DND-41 (cell line): ENCODE results near the gene CAMLG.
"Not testable (repeated sequence)": the region's sequence is repeated elsewhere in the genome, so short reads cannot be mapped to it uniquely, and the experiment has no call there.

Experiments used
- ATAC-seq: fragments of 200-7000 bp; cut with Tn5 transposase; 3 replicates; pipeline ENCODE4 v1.9.1; 2021; ENCODE audit warnings: low read depth; ENCODE audit not compliant: insufficient read depth
- DNase-seq: peaks from one replicate; pipeline ENCODE4 v3.0.0-alpha.2; 2020
- H2AFZ ChIP-seq: 2 replicates; pipeline ENCODE4 v1.6.0; 2012; ENCODE audit warnings: low read depth, low read length
- H3K27ac ChIP-seq: 2 replicates; pipeline ENCODE4 v1.5.1; 2012; ENCODE audit warnings: low read length, inconsistent platforms
- H3K27me3 ChIP-seq: fragments of 200-600 bp; sonication (generic); 2 replicates; pipeline ENCODE4 v1.6.0; 2012; ENCODE audit warnings: low read length, mild to moderate bottlenecking, inconsistent platforms; ENCODE audit not compliant: insufficient read depth, poor library complexity
- H3K36me3 ChIP-seq: 2 replicates; pipeline ENCODE4 v1.5.1; 2012; ENCODE audit warnings: low read length, inconsistent platforms; ENCODE audit not compliant: insufficient read depth
- H3K4me1 ChIP-seq: 2 replicates; pipeline ENCODE4 v1.5.1; 2012; ENCODE audit warnings: mild to moderate bottlenecking, low read length; ENCODE audit not compliant: insufficient read depth
- H3K4me2 ChIP-seq: 2 replicates; pipeline ENCODE4 v1.6.0; 2012; ENCODE audit warnings: mild to moderate bottlenecking, moderate library complexity, low read length, inconsistent platforms; ENCODE audit not compliant: insufficient read depth
- H3K4me3 ChIP-seq, 2 experiments: fragments of 200-600 bp in 1 of 2; shearing (Covaris generic) in 1 of 2; 2 replicates each; pipeline ENCODE4 v1.5.1; 2012 to 2016; ENCODE audit warnings: inconsistent platforms in 2 of 2, low read length in 2 of 2, mild to moderate bottlenecking in 2 of 2, low read depth in 1 of 2, moderate library complexity in 1 of 2
- H3K79me2 ChIP-seq: 2 replicates; pipeline ENCODE4 v1.6.0; 2012; ENCODE audit warnings: low read length, inconsistent platforms; ENCODE audit not compliant: insufficient read depth
- H3K9ac ChIP-seq: 2 replicates; pipeline ENCODE4 v1.6.0; 2012; ENCODE audit warnings: low read depth, mild to moderate bottlenecking, inconsistent platforms, low read length, moderate library complexity
- H3K9me3 ChIP-seq: 2 replicates; pipeline ENCODE4 v1.5.1; 2012; ENCODE audit warnings: low read length, moderate library complexity, mild to moderate bottlenecking, inconsistent platforms; ENCODE audit not compliant: insufficient read depth, severe bottlenecking
- H4K20me1 ChIP-seq: 2 replicates; pipeline ENCODE4 v1.6.0; 2012; ENCODE audit warnings: low read length; ENCODE audit not compliant: insufficient read depth
- CTCF ChIP-seq: IDR thresholded peaks from 2 replicates; pipeline ENCODE4 v1.5.1; 2012; ENCODE audit warnings: borderline replicate concordance, low read length, moderate library complexity, mild to moderate bottlenecking; ENCODE audit not compliant: poor library complexity, severe bottlenecking; ENCODE audit errors: extremely low read depth
- EZH2 ChIP-seq: IDR thresholded peaks from 3 replicates; pipeline ENCODE4 v1.6.1; 2012; ENCODE audit warnings: borderline replicate concordance, low read depth, mild to moderate bottlenecking, moderate library complexity, low read length, inconsistent platforms; ENCODE audit not compliant: severe bottlenecking

Gene CAMLG

GRCh38 chr5:134714120-134714519, 24.2 kb upstream of the CAMLG start:
- DNase-seq = no peak

GRCh38 chr5:134714541-134714940, 23.8 kb upstream of the CAMLG start:
- Histone ChIP-seq H3K9me3 (no peaks in the 10 kb centered on the region), H3K9ac (no peak overlapping the region), H3K36me3 (peaks cover 59% of the 10 kb centered on the region), H3K4me2 (no peak overlapping the region), H3K4me1 (no peaks in the 10 kb centered on the region), H2AFZ (no peak overlapping the region), H3K27ac (no peak overlapping the region), H3K79me2 (no peaks in the 10 kb centered on the region), H4K20me1 (no peaks in the 10 kb centered on the region), H3K4me3 (no peak overlapping the region), H3K27me3 (no peaks in the 10 kb centered on the region)
- TF ChIP-seq EZH2 (no peak), CTCF (no peak)
- no peak for DNase-seq
- no peak for ATAC-seq

More at GRCh38 chr5:134714120-134714519, 24.2 kb upstream of the CAMLG start:
- Histone ChIP-seq H3K9me3 (no peaks in the 10 kb centered on the region), H3K4me1 (no peaks in the 10 kb centered on the region), H3K4me3 (no peak overlapping the region), H3K9ac (no peak overlapping the region), H3K4me2 (no peak overlapping the region), H4K20me1 (no peaks in the 10 kb centered on the region), H2AFZ (no peak overlapping the region), H3K27ac (no peak overlapping the region), H3K36me3 (peaks cover 59% of the 10 kb centered on the region), H3K79me2 (no peaks in the 10 kb centered on the region), H3K27me3 (no peaks in the 10 kb centered on the region)
- TF ChIP-seq EZH2 (no peak), CTCF (no peak)
- ATAC-seq = no peak

- not testable (repeated sequence) for H4K20me1 ChIP-seq, H3K9ac ChIP-seq, ATAC-seq, H3K4me2 ChIP-seq, H3K79me2 ChIP-seq, H3K27ac ChIP-seq, H3K9me3 ChIP-seq, H3K27me3 ChIP-seq, H3K4me1 ChIP-seq, H2AFZ ChIP-seq, H3K4me3 ChIP-seq, DNase-seq
- peaks cover 60% of the 10 kb centered on the region for H3K36me3 ChIP-seq
Observed at GRCh38 chr5:134715466-134715865, 22.9 kb upstream of the CAMLG start.

- no peaks in the 10 kb centered on the region for H3K79me2 ChIP-seq
- no peak for ATAC-seq
- H4K20me1 ChIP-seq = no peaks in the 10 kb centered on the region
- no peak for DNase-seq
- no peak overlapping the region for H2AFZ ChIP-seq
- H3K9me3 ChIP-seq = no peaks in the 10 kb centered on the region
- no peak overlapping the region for H3K4me3 ChIP-seq
- TF ChIP-seq EZH2 (no peak), CTCF (no peak)
- peaks cover 43% of the 10 kb centered on the region for H3K36me3 ChIP-seq
- H3K4me1 ChIP-seq = no peaks in the 10 kb centered on the region
- no peak overlapping the region for H3K9ac ChIP-seq
- H3K27ac ChIP-seq = no peak overlapping the region
- no peak overlapping the region for H3K4me2 ChIP-seq
- H3K27me3 ChIP-seq = no peaks in the 10 kb centered on the region
Observed at GRCh38 chr5:134724872-134725271, 13.5 kb upstream of the CAMLG start.
